Neural cell (in vitro differentiated cells): ENCODE measurements around the gene NRP2. TPM values are rescaled to one million over a fixed set of nuclear protein-coding genes. Genes with fewer than 3 reads are reported as not detected.

ENCODE experiments used
- H2AFZ ChIP-seq: fragments of 200-600, 300-800 bp; sonication (generic), shearing (Covaris generic); 2 replicates; pipeline ENCODE4 v1.6.0; 2014; ENCODE audit warnings: low read depth, mild to moderate bottlenecking, antibody characterized with exemption, low read length, moderate library complexity
- H3F3A ChIP-seq: fragments of 200-600 bp; shearing (Covaris generic); 2 replicates; pipeline ENCODE4 v1.6.1; 2016; ENCODE audit warnings: mild to moderate bottlenecking, moderate library complexity, mixed read lengths, antibody characterized with exemption, low read length; ENCODE audit not compliant: insufficient read depth, poor library complexity, severe bottlenecking
- H3K27ac ChIP-seq: fragments of 200-600, 300-800 bp; sonication (generic), shearing (Covaris generic); 2 replicates; pipeline ENCODE4 v1.5.1; 2014; ENCODE audit warnings: mild to moderate bottlenecking, low read length, moderate library complexity
- H3K27me3 ChIP-seq: fragments of 300-800, 200-600 bp; sonication (generic), shearing (Covaris generic); 2 replicates; pipeline ENCODE4 v1.6.0; 2014; ENCODE audit warnings: mild to moderate bottlenecking, low read depth, low read length, moderate library complexity; ENCODE audit not compliant: insufficient read depth
- H3K36me3 ChIP-seq: fragments of 300-800, 200-600 bp; sonication (generic), shearing (Covaris generic); 2 replicates; pipeline ENCODE4 v1.5.1; 2014; ENCODE audit warnings: mild to moderate bottlenecking, antibody characterized with exemption, low read length, moderate library complexity; ENCODE audit not compliant: insufficient read depth
- H3K4me2 ChIP-seq: fragments of 300-800, 200-600 bp; sonication (generic), shearing (Covaris generic); 2 replicates; pipeline ENCODE4 v1.6.0; 2014; ENCODE audit warnings: mild to moderate bottlenecking, low read length
- H3K4me3 ChIP-seq: fragments of 300-800, 200-600 bp; sonication (generic), shearing (Covaris generic); 2 replicates; pipeline ENCODE4 v1.5.1; 2014; ENCODE audit warnings: mild to moderate bottlenecking, low read length, moderate library complexity
- H3K79me2 ChIP-seq: fragments of 200-600 bp; shearing (Covaris generic); replicated peaks from 2 replicates; pipeline ENCODE4 v1.6.0; 2014; ENCODE audit warnings: mild to moderate bottlenecking, low read length, moderate library complexity; ENCODE audit not compliant: insufficient read depth
- H3K9ac ChIP-seq: fragments of 300-800, 200-600 bp; sonication (generic), shearing (Covaris generic); 2 replicates; pipeline ENCODE4 v1.6.1; 2016; ENCODE audit warnings: mild to moderate bottlenecking, low read length, mixed read lengths
- H3K9me2 ChIP-seq: fragments of 200-600 bp; shearing (Covaris generic); 2 replicates; pipeline ENCODE4 v1.6.1; 2016; ENCODE audit warnings: mild to moderate bottlenecking, low read length, mixed read lengths; ENCODE audit not compliant: insufficient read depth
- H3K9me3 ChIP-seq: fragments of 200-600, 300-800 bp; sonication (generic), shearing (Covaris generic); 2 replicates; pipeline ENCODE4 v1.6.1; 2016; ENCODE audit warnings: mild to moderate bottlenecking, mixed run types, low read length, moderate library complexity, mixed read lengths
- H4K20me1 ChIP-seq: fragments of 200-600 bp; shearing (Covaris generic); 2 replicates; pipeline ENCODE4 v1.6.1; 2016; ENCODE audit warnings: mild to moderate bottlenecking, mixed run types; ENCODE audit not compliant: insufficient read depth
- EP300 ChIP-seq: fragments of 450-650 bp; conservative IDR thresholded peaks from 2 replicates; pipeline ENCODE4 v1.6.1; 2014; ENCODE audit warnings: antibody characterized with exemption, mild to moderate bottlenecking, moderate library complexity; ENCODE audit not compliant: poor library complexity, severe bottlenecking
- EZH2 ChIP-seq: fragments of 200-600, 300-800 bp; shearing (Covaris generic), sonication (generic); IDR thresholded peaks from 2 replicates; pipeline ENCODE4 v1.6.1; 2014; ENCODE audit warnings: antibody characterized with exemption, low read length, borderline replicate concordance, mild to moderate bottlenecking; ENCODE audit not compliant: insufficient read depth, poor library complexity, severe bottlenecking
- MXI1 ChIP-seq: fragments of 450-650 bp; conservative IDR thresholded peaks from 2 replicates; pipeline ENCODE4 v1.6.1; 2014; ENCODE audit warnings: antibody characterized with exemption, mild to moderate bottlenecking; ENCODE audit not compliant: poor library complexity, severe bottlenecking
- POLR2AphosphoS5 ChIP-seq: IDR thresholded peaks from 2 replicates; pipeline ENCODE4 v1.6.1; 2012
- RAD21 ChIP-seq: fragments of 450-650 bp; conservative IDR thresholded peaks from 2 replicates; pipeline ENCODE4 v1.6.1; 2014; ENCODE audit warnings: antibody characterized with exemption, mild to moderate bottlenecking, moderate library complexity
- SMC3 ChIP-seq: fragments of 450-650 bp; conservative IDR thresholded peaks from 2 replicates; pipeline ENCODE4 v1.6.1; 2014; ENCODE audit warnings: antibody characterized with exemption, mild to moderate bottlenecking, moderate library complexity; ENCODE audit not compliant: poor library complexity
- polyA plus RNA-seq: library from polyadenylated mRNA; depleted of rRNA; stranded (reverse); fragments of >200 nt; gene quantifications from 2 replicates; pipeline ENCODE4 v1.2.3, GENCODE V29; 2014
- TF ChIP-seq, protein P1 (sequence below): fragments of 450-650 bp; IDR thresholded peaks from 2 replicates; pipeline ENCODE4 v1.5.1; 2014; ENCODE audit warnings: antibody characterized with exemption, mild to moderate bottlenecking, moderate library complexity; ENCODE audit not compliant: poor library complexity, severe bottlenecking
- TF ChIP-seq, protein P2 (sequence below): IDR thresholded peaks from 2 replicates; pipeline ENCODE4 v1.6.1; 2012; ENCODE audit warnings: borderline replicate concordance

NRP2 gene
- polyA plus RNA-seq, 1 donor from 2014 or later, result 30.2 TPM

DNA sequence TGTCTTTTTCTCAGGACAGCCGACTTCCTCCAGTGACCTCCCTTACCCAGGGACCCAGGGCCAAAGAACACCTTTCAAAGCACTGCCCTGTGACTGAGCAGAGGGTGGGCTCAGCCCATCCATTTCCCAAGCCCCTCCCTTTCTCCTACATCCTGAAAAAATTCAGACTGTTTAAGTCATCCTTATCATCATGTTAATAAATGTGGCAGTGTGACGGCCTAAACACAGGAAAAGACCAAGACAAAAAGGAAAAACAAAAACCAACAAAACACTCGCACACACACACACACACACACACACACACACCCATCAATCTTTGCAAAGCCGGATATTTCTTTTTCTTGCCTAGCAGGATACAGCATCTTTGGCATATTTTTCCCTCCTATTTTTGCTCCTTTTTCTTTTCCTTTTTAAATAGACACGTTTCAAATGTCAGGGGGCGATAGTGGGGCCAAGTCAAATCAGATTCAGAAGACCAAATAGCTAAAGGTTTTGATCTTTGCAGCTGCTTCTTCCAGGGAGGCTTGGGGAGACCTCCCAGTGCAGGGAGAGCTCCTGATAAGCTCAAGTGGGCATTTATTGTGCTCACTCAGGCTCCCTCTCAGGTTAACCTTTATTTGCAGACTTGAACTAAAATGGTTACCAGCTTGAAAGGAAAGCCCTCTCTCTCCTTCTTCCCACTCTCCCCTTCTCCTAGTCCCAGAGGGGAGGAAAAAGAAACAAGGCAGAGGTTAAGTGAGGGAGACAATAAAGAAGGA lies 39.5 kb upstream of the NRP2 start:
- no peaks in the 10 kb centered on the region for H3K9me2 ChIP-seq
- no peak overlapping the region for H3K4me3 ChIP-seq
- no peaks in the 10 kb centered on the region for H3K27me3 ChIP-seq
- H3K27ac ChIP-seq, result no peak overlapping the region
- H2AFZ ChIP-seq, result no peak overlapping the region
- H4K20me1 ChIP-seq, result no peaks in the 10 kb centered on the region
- H3F3A ChIP-seq, result no peaks in the 10 kb centered on the region
- H3K36me3 ChIP-seq, result no peaks in the 10 kb centered on the region
- no peaks in the 10 kb centered on the region for H3K9me3 ChIP-seq
- H3K79me2 ChIP-seq, result no peaks in the 10 kb centered on the region
- no peak overlapping the region for H3K9ac ChIP-seq
- no peak overlapping the region for H3K4me2 ChIP-seq
- no peak for TF ChIP-seq POLR2AphosphoS5
- no peak for TF ChIP-seq RAD21
- no peak for TF ChIP-seq EP300
- no peak for TF ChIP-seq MXI1
- TF ChIP-seq, protein P1, sequence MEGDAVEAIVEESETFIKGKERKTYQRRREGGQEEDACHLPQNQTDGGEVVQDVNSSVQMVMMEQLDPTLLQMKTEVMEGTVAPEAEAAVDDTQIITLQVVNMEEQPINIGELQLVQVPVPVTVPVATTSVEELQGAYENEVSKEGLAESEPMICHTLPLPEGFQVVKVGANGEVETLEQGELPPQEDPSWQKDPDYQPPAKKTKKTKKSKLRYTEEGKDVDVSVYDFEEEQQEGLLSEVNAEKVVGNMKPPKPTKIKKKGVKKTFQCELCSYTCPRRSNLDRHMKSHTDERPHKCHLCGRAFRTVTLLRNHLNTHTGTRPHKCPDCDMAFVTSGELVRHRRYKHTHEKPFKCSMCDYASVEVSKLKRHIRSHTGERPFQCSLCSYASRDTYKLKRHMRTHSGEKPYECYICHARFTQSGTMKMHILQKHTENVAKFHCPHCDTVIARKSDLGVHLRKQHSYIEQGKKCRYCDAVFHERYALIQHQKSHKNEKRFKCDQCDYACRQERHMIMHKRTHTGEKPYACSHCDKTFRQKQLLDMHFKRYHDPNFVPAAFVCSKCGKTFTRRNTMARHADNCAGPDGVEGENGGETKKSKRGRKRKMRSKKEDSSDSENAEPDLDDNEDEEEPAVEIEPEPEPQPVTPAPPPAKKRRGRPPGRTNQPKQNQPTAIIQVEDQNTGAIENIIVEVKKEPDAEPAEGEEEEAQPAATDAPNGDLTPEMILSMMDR, result no peak
- TF ChIP-seq SMC3, result no peak
- no peak for TF ChIP-seq EZH2

DNA sequence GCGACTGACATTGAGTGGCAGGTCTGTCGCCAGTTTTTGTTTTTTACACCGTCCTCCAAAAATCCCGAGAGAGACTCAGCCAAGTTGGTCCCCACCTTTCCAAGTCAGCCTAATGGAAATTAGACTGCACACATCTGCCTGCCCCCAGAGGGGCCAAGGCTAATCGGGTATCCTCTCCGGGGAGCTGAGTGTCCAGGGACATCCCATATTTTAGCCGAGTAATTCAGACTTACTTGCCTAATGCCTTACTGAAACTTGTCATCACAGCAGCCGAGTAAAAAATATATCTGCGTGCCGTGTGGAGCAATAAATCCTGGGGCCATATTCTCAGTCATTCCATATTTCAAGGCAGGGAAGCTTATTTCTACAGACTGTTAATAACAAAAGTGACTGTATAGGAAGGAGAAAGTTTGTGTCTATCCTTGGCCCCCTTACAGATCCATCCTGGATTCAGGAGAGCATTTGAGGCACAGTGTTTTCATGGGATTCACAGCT lies 38.9 kb upstream of the NRP2 start:
- no peak overlapping the region for H3K9ac ChIP-seq
- H2AFZ ChIP-seq, result no peak overlapping the region

More for the DNA sequence above, 38.9 kb upstream of the NRP2 start:
- no peaks in the 10 kb centered on the region for H4K20me1 ChIP-seq
- no peak overlapping the region for H3K4me3 ChIP-seq
- H3K9me3 ChIP-seq, result no peaks in the 10 kb centered on the region
- H3K36me3 ChIP-seq, result no peaks in the 10 kb centered on the region
- no peaks in the 10 kb centered on the region for H3K27me3 ChIP-seq
- TF ChIP-seq, protein P2, sequence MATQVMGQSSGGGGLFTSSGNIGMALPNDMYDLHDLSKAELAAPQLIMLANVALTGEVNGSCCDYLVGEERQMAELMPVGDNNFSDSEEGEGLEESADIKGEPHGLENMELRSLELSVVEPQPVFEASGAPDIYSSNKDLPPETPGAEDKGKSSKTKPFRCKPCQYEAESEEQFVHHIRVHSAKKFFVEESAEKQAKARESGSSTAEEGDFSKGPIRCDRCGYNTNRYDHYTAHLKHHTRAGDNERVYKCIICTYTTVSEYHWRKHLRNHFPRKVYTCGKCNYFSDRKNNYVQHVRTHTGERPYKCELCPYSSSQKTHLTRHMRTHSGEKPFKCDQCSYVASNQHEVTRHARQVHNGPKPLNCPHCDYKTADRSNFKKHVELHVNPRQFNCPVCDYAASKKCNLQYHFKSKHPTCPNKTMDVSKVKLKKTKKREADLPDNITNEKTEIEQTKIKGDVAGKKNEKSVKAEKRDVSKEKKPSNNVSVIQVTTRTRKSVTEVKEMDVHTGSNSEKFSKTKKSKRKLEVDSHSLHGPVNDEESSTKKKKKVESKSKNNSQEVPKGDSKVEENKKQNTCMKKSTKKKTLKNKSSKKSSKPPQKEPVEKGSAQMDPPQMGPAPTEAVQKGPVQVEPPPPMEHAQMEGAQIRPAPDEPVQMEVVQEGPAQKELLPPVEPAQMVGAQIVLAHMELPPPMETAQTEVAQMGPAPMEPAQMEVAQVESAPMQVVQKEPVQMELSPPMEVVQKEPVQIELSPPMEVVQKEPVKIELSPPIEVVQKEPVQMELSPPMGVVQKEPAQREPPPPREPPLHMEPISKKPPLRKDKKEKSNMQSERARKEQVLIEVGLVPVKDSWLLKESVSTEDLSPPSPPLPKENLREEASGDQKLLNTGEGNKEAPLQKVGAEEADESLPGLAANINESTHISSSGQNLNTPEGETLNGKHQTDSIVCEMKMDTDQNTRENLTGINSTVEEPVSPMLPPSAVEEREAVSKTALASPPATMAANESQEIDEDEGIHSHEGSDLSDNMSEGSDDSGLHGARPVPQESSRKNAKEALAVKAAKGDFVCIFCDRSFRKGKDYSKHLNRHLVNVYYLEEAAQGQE, result no peak
- TF ChIP-seq MXI1 (no peak), EP300 (no peak), SMC3 (no peak)
- TF ChIP-seq, protein P1, result no peak
- no peak overlapping the region for H3K4me2 ChIP-seq
- no peaks in the 10 kb centered on the region for H3K9me2 ChIP-seq
- H3K79me2 ChIP-seq, result no peaks in the 10 kb centered on the region
- H3K27ac ChIP-seq, result no peak overlapping the region
- H3F3A ChIP-seq, result no peaks in the 10 kb centered on the region
